ENCODE results near the gene INPP5J. TPM values are rescaled to one million over a fixed set of nuclear protein-coding genes. Genes with fewer than 3 reads are reported as not detected.

The INPP5J gene
- total RNA-seq, 1 experiment from 2014 or later, result 11.9 TPM

DNA sequence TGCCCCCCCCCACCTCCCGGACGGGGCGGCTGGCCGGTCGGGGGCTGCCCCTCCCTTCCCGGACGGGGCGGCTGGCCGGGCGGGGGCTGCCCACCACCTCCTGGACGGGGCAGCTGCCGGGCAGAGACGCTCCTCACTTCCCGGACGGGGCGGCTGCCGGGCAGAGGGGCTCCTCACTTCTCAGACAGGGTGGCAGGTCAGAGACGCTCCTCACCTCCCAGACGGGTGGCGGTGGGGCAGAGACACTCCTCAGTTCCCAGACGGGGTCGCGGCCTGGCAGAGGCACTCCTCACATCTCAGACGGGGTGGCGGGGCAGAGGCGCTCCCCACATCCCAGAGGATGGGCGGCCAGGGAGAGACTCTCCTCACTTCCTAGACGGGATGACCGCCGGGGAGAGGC lies 61.2 kb downstream of the INPP5J start:
- no peak for DNase-seq
- peaks cover 3% of the 10 kb centered on the region for H3K36me3 ChIP-seq (replicated peaks; ENCODE audit: control insufficient read depth, insufficient read depth, low read length)
- no peaks in the 10 kb centered on the region for H3K27me3 ChIP-seq (ENCODE audit: control insufficient read depth, insufficient read depth, low read length)
- H3K4me3 ChIP-seq (ENCODE audit: insufficient read depth, low read depth, low read length), result no peak overlapping the region

Other genes with a start within 250 kb of the INPP5J start
- gene MORC2, start 154.2 kb upstream of the INPP5J start, total RNA-seq (2014; rRNA removed; shearing (Covaris generic)), result 31.4 and 34.3 TPM in 2 replicates
- 44.1 and 48.6 TPM in 2 replicates for gene TUG1, start 153.7 kb upstream of the INPP5J start, total RNA-seq (2014; rRNA removed; shearing (Covaris generic))
- gene SMTN, start 41.6 kb upstream of the INPP5J start, total RNA-seq (2014; rRNA removed; shearing (Covaris generic)), result 10.7 and 21.0 TPM in 2 replicates
- 14.6 and 22.4 TPM in 2 replicates for gene SELENOM, start 15.4 kb upstream of the INPP5J start, total RNA-seq (2014; rRNA removed; shearing (Covaris generic))
- 13.6 and 19.3 TPM in 2 replicates for gene PLA2G3, start 17.5 kb downstream of the INPP5J start, total RNA-seq (2014; rRNA removed; shearing (Covaris generic))
- 23.1 and 24.2 TPM in 2 replicates for gene RNF185, start 37.2 kb downstream of the INPP5J start, total RNA-seq (2014; rRNA removed; shearing (Covaris generic))
- 22.4 and 24.2 TPM in 2 replicates for gene LIMK2, start 89.3 kb downstream of the INPP5J start, total RNA-seq (2014; rRNA removed; shearing (Covaris generic))
- 0.76 and 3.9 TPM in 2 replicates for gene PIK3IP1, start 169.5 kb downstream of the INPP5J start, total RNA-seq (2014; rRNA removed; shearing (Covaris generic))
- 43.0 and 44.2 TPM in 2 replicates for gene PATZ1, start 223.4 kb downstream of the INPP5J start, total RNA-seq (2014; rRNA removed; shearing (Covaris generic))